ENCODE measurements around the gene LRRTM3. TPM values are rescaled to one million over a fixed set of nuclear protein-coding genes. Genes with fewer than 3 reads are reported as not detected.

Gene LRRTM3
- polyA plus RNA-seq, 1 of the 3 experiments (the other 2 are of a cell fraction), result not detected

DNA sequence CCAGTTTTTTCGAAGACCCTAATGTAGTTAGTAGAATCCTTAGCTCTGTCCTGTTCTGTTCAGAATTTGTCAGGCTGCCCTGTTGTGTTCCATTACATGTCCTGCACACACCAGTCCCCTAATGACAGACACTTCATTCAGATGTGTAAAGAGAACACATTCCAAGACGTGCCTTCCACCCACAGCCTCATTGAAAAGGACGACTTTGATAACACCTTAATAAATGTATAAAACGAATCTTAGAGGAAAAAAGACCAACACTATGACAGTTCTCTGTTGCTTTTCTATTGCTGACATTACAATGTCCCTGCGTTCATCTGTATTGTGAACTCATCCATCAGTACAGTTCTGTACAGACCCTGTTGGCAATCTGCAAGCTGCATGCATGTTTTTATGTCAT is 3.5 kb downstream of the LRRTM3 start:
- Histone ChIP-seq H3K4me1 (ENCODE audit: control insufficient read depth in 1 of 2, insufficient read depth in 2 of 2, low read depth in 1 of 2, low read length in 1 of 2) (peaks cover 0 to 8% of the 10 kb centered on the region in 2 experiments; a peak in 1 of 4 replicates), H2AFZ (ENCODE audit: low read depth) (no peak overlapping the region), H3K4me3 (ENCODE audit: low read depth in 2 of 2, low read length in 1 of 2) (no peak overlapping the region), H3K9me3 (no peaks in the 10 kb centered on the region), H3K4me2 (no peak overlapping the region), H3K36me3 (replicated peaks in 1 of 2; ENCODE audit: control insufficient read depth in 1 of 2, insufficient read depth in 2 of 2, low read length in 1 of 2) (no peaks in the 10 kb centered on the region), H3K9me2 (no peaks in the 10 kb centered on the region), H3K9ac (no peak overlapping the region), H4K20me1 (ENCODE audit: insufficient read depth) (no peaks in the 10 kb centered on the region), H3F3A (replicated peaks; ENCODE audit: insufficient read depth) (no peaks in the 10 kb centered on the region), H3K27me3 (ENCODE audit: insufficient read depth) (peaks cover 31% of the 10 kb centered on the region), H3K27ac (ENCODE audit: low read depth in 2 of 2, low read length in 1 of 2) (no peak overlapping the region), H3K79me2 (ENCODE audit: insufficient read depth) (no peaks in the 10 kb centered on the region)
- POLR2A ChIA-PET, result no interaction called here
- no peak for DNase-seq
- CTCF ChIA-PET, result interaction anchor here (1.1 to 1.4 kb wide), 2 partner anchors 11 to 20 kb away, joined by 3 read pairs; no protein-coding TSS in a partner anchor
- 1% methylated on average over 5 of the region's 5 CpGs for WGBS (ENCODE audit: low lambda C conversion rate)
- TF ChIP-seq, protein P1, sequence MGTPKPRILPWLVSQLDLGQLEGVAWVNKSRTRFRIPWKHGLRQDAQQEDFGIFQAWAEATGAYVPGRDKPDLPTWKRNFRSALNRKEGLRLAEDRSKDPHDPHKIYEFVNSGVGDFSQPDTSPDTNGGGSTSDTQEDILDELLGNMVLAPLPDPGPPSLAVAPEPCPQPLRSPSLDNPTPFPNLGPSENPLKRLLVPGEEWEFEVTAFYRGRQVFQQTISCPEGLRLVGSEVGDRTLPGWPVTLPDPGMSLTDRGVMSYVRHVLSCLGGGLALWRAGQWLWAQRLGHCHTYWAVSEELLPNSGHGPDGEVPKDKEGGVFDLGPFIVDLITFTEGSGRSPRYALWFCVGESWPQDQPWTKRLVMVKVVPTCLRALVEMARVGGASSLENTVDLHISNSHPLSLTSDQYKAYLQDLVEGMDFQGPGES (IDR thresholded peaks at IDR 0.05; ENCODE audit: low read depth, low read length), result no peak
- no peak for TF ChIP-seq SIN3A (IDR thresholded peaks at IDR 0.05; ENCODE audit: borderline replicate concordance, low read depth, low read length)
- TF ChIP-seq SMC3 (IDR thresholded peaks at IDR 0.05; ENCODE audit: low read depth, low read length), result no peak
- TF ChIP-seq, protein P2, sequence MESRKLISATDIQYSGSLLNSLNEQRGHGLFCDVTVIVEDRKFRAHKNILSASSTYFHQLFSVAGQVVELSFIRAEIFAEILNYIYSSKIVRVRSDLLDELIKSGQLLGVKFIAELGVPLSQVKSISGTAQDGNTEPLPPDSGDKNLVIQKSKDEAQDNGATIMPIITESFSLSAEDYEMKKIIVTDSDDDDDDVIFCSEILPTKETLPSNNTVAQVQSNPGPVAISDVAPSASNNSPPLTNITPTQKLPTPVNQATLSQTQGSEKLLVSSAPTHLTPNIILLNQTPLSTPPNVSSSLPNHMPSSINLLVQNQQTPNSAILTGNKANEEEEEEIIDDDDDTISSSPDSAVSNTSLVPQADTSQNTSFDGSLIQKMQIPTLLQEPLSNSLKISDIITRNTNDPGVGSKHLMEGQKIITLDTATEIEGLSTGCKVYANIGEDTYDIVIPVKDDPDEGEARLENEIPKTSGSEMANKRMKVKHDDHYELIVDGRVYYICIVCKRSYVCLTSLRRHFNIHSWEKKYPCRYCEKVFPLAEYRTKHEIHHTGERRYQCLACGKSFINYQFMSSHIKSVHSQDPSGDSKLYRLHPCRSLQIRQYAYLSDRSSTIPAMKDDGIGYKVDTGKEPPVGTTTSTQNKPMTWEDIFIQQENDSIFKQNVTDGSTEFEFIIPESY (IDR thresholded peaks at IDR 0.05; ENCODE audit: borderline replicate concordance, low read depth), result no peak
- no peak for TF ChIP-seq NRF1 (IDR thresholded peaks at IDR 0.05; ENCODE audit: low read depth, low read length)
- TF ChIP-seq MXI1 (IDR thresholded peaks at IDR 0.05; ENCODE audit: low read depth, low read length), result no peak
- TF ChIP-seq EZH2phosphoT487 (IDR thresholded peaks at IDR 0.05; ENCODE audit: borderline replicate concordance, low read depth), result no peak
- TF ChIP-seq MEF2A (IDR thresholded peaks at IDR 0.05; ENCODE audit: borderline replicate concordance, low read depth), result no peak
- TF ChIP-seq, protein P3, sequence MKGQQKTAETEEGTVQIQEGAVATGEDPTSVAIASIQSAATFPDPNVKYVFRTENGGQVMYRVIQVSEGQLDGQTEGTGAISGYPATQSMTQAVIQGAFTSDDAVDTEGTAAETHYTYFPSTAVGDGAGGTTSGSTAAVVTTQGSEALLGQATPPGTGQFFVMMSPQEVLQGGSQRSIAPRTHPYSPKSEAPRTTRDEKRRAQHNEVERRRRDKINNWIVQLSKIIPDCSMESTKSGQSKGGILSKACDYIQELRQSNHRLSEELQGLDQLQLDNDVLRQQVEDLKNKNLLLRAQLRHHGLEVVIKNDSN (IDR thresholded peaks at IDR 0.05; ENCODE audit: borderline replicate concordance, low read depth), result no peak
- no peak for TF ChIP-seq EP300 (IDR thresholded peaks at IDR 0.05; ENCODE audit: borderline replicate concordance in 1 of 2, low read depth in 1 of 2, low read length in 1 of 2)

DNA sequence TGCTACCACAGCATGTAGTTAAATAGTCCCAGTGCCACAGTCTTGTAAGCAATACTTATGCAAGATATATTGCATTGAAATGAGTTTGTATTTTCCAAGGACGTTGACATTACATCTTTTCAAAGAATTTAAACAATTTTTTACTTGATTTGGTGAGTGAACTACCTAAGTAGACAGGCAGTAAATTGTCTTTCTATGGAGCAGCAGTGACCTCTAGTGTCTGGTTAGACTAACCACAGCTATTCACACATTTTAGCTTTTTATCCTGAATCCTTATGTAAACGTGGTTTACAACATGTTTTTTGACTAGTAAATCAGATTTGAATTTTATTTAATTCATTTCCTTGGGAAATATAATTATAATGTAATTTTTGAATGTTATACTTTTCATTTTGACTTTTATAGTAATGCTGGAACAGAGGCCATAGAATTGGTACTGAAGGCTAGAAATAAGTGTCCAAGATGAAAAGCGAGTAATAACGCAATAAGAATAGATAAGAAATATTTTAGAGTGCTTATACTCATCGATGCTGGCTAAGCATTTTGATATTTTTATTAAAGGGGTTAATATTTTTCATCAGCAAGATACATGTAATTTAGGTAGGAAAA is 5.6 kb downstream of the LRRTM3 start:
- Histone ChIP-seq H3K9me3 (no peaks in the 10 kb centered on the region), H3K4me2 (no peak overlapping the region), H3K9ac (no peak overlapping the region), H3F3A (replicated peaks; ENCODE audit: insufficient read depth) (no peaks in the 10 kb centered on the region), H3K36me3 (replicated peaks in 1 of 2; ENCODE audit: control insufficient read depth in 1 of 2, insufficient read depth in 2 of 2, low read length in 1 of 2) (no peaks in the 10 kb centered on the region), H4K20me1 (ENCODE audit: insufficient read depth) (no peaks in the 10 kb centered on the region), H3K9me2 (no peaks in the 10 kb centered on the region), H3K27me3 (ENCODE audit: insufficient read depth) (peaks cover 25% of the 10 kb centered on the region), H3K27ac (ENCODE audit: low read depth in 2 of 2, low read length in 1 of 2) (no peak overlapping the region), H3K4me1 (ENCODE audit: control insufficient read depth in 1 of 2, insufficient read depth in 2 of 2, low read depth in 1 of 2, low read length in 1 of 2) (peaks cover 0 to 6% of the 10 kb centered on the region in 2 experiments; a peak in 1 of 4 replicates), H3K79me2 (ENCODE audit: insufficient read depth) (no peaks in the 10 kb centered on the region), H2AFZ (ENCODE audit: low read depth) (no peak overlapping the region), H3K4me3 (ENCODE audit: low read depth in 2 of 2, low read length in 1 of 2) (no peak overlapping the region; a peak in 1 of 4 replicates)
- 30% methylated on average over 5 of the region's 5 CpGs for WGBS (ENCODE audit: low lambda C conversion rate)
- TF ChIP-seq RCOR1 (IDR thresholded peaks at IDR 0.05; ENCODE audit: low read length), result no peak
- TF ChIP-seq ELF1 (IDR thresholded peaks at IDR 0.05), result no peak
- TF ChIP-seq NRF1 (IDR thresholded peaks at IDR 0.05; ENCODE audit: low read depth, low read length), result no peak
- peak; percentile 61 for TF ChIP-seq SMC3 (IDR thresholded peaks at IDR 0.05; ENCODE audit: low read depth, low read length)
- TF ChIP-seq, protein P4, sequence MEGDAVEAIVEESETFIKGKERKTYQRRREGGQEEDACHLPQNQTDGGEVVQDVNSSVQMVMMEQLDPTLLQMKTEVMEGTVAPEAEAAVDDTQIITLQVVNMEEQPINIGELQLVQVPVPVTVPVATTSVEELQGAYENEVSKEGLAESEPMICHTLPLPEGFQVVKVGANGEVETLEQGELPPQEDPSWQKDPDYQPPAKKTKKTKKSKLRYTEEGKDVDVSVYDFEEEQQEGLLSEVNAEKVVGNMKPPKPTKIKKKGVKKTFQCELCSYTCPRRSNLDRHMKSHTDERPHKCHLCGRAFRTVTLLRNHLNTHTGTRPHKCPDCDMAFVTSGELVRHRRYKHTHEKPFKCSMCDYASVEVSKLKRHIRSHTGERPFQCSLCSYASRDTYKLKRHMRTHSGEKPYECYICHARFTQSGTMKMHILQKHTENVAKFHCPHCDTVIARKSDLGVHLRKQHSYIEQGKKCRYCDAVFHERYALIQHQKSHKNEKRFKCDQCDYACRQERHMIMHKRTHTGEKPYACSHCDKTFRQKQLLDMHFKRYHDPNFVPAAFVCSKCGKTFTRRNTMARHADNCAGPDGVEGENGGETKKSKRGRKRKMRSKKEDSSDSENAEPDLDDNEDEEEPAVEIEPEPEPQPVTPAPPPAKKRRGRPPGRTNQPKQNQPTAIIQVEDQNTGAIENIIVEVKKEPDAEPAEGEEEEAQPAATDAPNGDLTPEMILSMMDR (IDR thresholded peaks at IDR 0.05), result peak; percentile 96
- TF ChIP-seq TEAD4 (IDR thresholded peaks at IDR 0.05; ENCODE audit: borderline replicate concordance, insufficient read depth), result no peak
- peak; percentile 90 for TF ChIP-seq RAD21 (IDR thresholded peaks at IDR 0.05; ENCODE audit: low read length)
- TF ChIP-seq, protein P5, sequence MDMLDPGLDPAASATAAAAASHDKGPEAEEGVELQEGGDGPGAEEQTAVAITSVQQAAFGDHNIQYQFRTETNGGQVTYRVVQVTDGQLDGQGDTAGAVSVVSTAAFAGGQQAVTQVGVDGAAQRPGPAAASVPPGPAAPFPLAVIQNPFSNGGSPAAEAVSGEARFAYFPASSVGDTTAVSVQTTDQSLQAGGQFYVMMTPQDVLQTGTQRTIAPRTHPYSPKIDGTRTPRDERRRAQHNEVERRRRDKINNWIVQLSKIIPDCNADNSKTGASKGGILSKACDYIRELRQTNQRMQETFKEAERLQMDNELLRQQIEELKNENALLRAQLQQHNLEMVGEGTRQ (IDR thresholded peaks at IDR 0.05; ENCODE audit: borderline replicate concordance, low read depth, low read length), result no peak
- POLR2A ChIA-PET, result interaction anchor here (0.6 kb wide), 1 partner anchor 34 kb away, joined by 4 read pairs; no protein-coding TSS in a partner anchor
- CTCF ChIA-PET, result interaction anchor here (0.6 to 1.4 kb wide), 11 partner anchors 10 to 357 kb away, joined by 3 to 9 read pairs (median 3); no protein-coding TSS in a partner anchor
- DNase-seq, result peak; percentile 23
